Erythroblast (primary cell): ENCODE measurements around the gene MMP21.

Experiments
- GATA1 ChIP-seq: IDR thresholded peaks from 2 replicates; pipeline ENCODE4 v1.6.1; 2011; ENCODE audit warnings: low read depth, mild to moderate bottlenecking, control low read depth, low read length, moderate library complexity
- POLR2A ChIP-seq: IDR thresholded peaks from 2 replicates; pipeline ENCODE4 v1.6.1; 2011; ENCODE audit warnings: mild to moderate bottlenecking, low read length

- TF ChIP-seq POLR2A (no peak), GATA1 (no peak)
These were observed 9.1 kb downstream of the MMP21 start for GRCh38 chr10:125766511-125766910.
